ENCODE measurements around the gene XXYLT1. TPM values are rescaled to one million over a fixed set of nuclear protein-coding genes. Genes with fewer than 3 reads are reported as not detected.

The XXYLT1 gene
- total and polyA plus RNA-seq, 9 of the 15 experiments (the other 6 are each of a cell fraction or from before 2014, with no cell fraction given) = 1.9 to 18.9 (median 15.0) TPM

- TF ChIP-seq SMAD3 (CRISPR knock-in tag; conservative IDR thresholded peaks at IDR 0.05) (no peak), LCOR (CRISPR knock-in tag; IDR thresholded peaks at IDR 0.05) (0 out of 2 replicates have a peak, but pooled peaks have one; percentile 18), CXXC5 (CRISPR knock-in tag; IDR thresholded peaks at IDR 0.05) (0 out of 2 replicates have a peak, but pooled peaks have one; percentile 6), HNRNPK (IDR thresholded peaks at IDR 0.05; ENCODE audit: low read depth, low read length, poor library complexity, severe bottlenecking) (no peak), E2F3 (CRISPR knock-in tag; IDR thresholded peaks at IDR 0.05) (no peak), NBN (IDR thresholded peaks at IDR 0.05; ENCODE audit: low read depth) (peak; percentile 33; the same call in 1 of the 2 replicates), RUNX1 (IDR thresholded peaks at IDR 0.05; ENCODE audit: low read depth) (no peak), VEZF1 (CRISPR knock-in tag; IDR thresholded peaks at IDR 0.05) (peak; percentile 39; the same call in 1 of the 2 replicates), KDM2B (CRISPR knock-in tag; IDR thresholded peaks at IDR 0.05) (no peak), E2F6 (IDR thresholded peaks at IDR 0.05; ENCODE audit: borderline replicate concordance in 1 of 2, extremely low read depth in 1 of 2, insufficient read depth in 1 of 2, insufficient read length in 1 of 2, low read depth in 1 of 2, low read length in 1 of 2, poor library complexity in 1 of 2, severe bottlenecking in 1 of 2) (peak in 1 of 2 experiments; percentile 10), BRD9 (IDR thresholded peaks at IDR 0.05; ENCODE audit: low read depth, partially characterized antibody) (peak; percentile 3), KDM5B (IDR thresholded peaks at IDR 0.05; ENCODE audit: insufficient replicate concordance, low read depth, low read length) (peak; percentile 58), NCOA2 (IDR thresholded peaks at IDR 0.05; ENCODE audit: partially characterized antibody in 2 of 2) (no peak), SFPQ (IDR thresholded peaks at IDR 0.05; ENCODE audit: low read depth, low read length) (no peak), BRF2 (IDR thresholded peaks at IDR 0.05; ENCODE audit: borderline replicate concordance, insufficient read depth, insufficient read length) (no peak), NR2C2 (CRISPR knock-in tag; IDR thresholded peaks at IDR 0.05) (no peak), NR2C2 (tag; IDR thresholded peaks at IDR 0.05) (no peak), SPI1 (IDR thresholded peaks at IDR 0.05; ENCODE audit: borderline replicate concordance, low read depth, low read length) (no peak), ZBTB49 (CRISPR knock-in tag; IDR thresholded peaks at IDR 0.05; ENCODE audit: borderline replicate concordance) (no peak), RBM39 (optimal IDR thresholded peaks at IDR 0.05; ENCODE audit: low read depth, low read length) (no peak)
These were observed 88.5 kb downstream of the XXYLT1 start (continued) for GRCh38 chr3:195182470-195182795.

Measured in K562 (cell line).